Mesenteric fat pad (tissue), 1 donor: ENCODE data around the gene CCDC159. TPM values are rescaled to one million over a fixed set of nuclear protein-coding genes. Genes with fewer than 3 reads are reported as not detected.
"Not testable (repeated sequence)": the region's sequence is repeated elsewhere in the genome, so short reads cannot be mapped to it uniquely, and the experiment has no call there.

Experiments
- DNase-seq: peaks from one replicate; pipeline ENCODE4 v3.0.0-alpha.2; 2020; ENCODE audit warnings: low spot score
- long read RNA-seq: library from polyadenylated mRNA; unstranded; transcript quantifications from one replicate; pipeline ENCODE4 v2.0.0, GENCODE V29; 2020
- total RNA-seq: library from RNA; stranded (reverse); fragmentation: NEBNext Ultra II Directional; extraction: Animal tissue kit (Norgen Biotek cat#: 25700); gene quantifications from one replicate; pipeline ENCODE4 v1.2.1, GENCODE V29; 2021
- donor health status: DM: yes; HTN: yes; CAD: no.

Gene CCDC159, protein sequence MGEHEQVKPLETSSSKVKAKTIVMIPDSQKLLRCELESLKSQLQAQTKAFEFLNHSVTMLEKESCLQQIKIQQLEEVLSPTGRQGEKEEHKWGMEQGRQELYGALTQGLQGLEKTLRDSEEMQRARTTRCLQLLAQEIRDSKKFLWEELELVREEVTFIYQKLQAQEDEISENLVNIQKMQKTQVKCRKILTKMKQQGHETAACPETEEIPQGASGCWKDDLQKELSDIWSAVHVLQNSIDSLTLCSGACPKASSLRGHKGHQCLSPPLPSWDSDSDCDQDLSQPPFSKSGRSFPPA
- total RNA-seq = 16.4 TPM
- long read RNA-seq, partial matches to known transcripts = 2 of 14 reads
- long read RNA-seq, other reads (novel, unspliced or antisense) = 10 of 14 reads

DNA sequence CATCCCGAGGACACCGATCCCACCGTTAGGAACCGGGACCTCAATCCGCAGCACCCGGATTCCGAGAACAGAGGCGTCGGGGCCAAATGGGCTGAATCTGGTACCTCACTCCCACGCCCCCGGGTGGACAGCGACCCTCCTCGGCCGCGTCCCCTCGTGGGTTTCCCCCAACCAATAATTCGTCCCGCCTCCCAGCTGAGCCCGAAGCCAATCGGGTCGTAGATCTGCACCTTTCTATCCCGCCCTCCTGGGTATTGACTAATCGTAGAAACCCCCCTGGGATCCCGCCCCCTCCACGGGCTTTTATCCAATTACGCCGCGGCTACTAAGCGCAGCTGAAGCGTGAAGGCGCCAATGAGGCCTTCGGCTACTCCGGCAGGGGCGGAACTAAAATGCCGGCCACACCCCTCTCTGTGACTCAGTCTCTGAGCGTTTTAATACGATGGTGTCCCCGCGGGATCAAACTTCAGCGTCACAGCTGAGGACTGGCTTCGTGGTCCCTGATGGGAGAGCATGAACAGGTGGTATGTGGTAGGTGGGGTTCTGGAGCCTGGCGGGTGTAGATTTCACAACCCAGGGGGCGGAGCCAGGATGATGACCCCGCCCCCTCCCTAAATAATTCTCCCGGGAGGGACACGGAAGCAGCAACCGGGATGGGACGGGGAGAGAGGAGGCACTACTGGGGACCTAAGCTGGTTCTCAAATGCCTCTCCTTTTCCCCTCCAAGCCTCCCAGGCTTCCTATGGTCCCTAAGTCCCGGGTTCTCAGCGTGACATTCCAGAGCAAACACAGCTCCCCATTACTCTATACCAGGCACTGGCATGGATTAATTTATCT is at the start of gene CCDC159, which contains the start of gene TMEM205:
CCDC159 (plus strand) TSS at position 416 of the 837 bp plus-strand sequence; CDS start at position 504, 88 bp downstream.
TMEM205 (minus strand) TSS at position 165 of the 837 bp plus-strand sequence. CDS start 649 bp downstream, outside the sequence.
- peak; percentile 98 for DNase-seq

DNA sequence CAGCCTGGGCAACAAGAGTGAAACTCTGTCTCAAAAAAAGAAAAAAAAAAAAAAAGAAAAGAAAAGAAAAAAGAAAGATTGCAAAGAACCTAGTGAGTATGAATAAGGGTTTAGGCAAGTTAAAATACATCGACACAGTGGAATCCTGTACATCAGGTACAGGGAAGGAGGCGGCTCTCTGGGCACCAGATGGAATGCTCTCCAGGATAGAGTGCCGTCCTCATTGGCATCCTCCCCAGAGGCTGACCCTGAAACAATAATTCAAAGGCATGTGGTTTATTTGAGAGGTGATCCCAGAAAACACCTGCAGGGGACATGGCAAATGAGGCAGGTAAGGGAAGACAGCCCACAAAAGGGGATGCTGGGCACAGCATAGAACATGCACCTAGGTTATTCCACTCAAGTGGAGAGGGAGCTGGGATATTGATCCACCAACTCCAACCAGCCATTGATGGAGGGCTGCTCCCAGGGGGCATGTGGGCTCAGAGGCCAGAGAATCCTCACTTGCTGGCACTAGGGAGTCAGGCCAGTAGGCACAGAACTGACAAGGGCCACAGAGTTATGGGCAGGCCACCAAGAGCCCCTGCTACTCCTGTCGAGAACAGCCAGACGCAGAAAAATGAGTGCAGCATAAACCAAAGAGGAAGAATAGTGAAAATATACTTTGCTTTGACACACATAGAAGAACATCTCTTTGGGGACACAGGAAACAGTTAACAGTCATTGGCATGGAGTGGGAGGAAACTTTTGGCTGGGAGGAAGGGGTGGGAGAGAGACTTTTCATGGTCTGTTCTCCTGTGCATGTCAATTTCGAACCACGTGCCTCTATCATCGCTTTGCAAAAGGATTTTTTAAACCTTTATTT is 46.1 kb upstream of the CCDC159 start:
- DNase-seq = no peak

DNA sequence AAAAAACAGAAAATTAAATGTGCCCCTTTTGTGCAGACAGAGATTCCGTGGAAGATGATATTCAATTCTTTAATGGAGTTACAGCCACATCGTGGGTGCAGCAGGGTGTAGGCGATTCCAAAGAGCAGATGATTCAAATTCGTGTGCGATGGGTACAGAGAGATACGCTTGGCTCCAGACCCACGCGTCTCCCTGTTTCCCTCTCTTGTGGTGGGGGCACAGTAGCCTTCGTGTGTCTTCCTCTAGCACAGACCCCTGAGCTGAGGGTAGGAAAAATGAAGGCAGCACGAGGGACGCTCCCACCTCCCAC is 45.6 kb upstream of the CCDC159 start:
- DNase-seq = no peak

DNA sequence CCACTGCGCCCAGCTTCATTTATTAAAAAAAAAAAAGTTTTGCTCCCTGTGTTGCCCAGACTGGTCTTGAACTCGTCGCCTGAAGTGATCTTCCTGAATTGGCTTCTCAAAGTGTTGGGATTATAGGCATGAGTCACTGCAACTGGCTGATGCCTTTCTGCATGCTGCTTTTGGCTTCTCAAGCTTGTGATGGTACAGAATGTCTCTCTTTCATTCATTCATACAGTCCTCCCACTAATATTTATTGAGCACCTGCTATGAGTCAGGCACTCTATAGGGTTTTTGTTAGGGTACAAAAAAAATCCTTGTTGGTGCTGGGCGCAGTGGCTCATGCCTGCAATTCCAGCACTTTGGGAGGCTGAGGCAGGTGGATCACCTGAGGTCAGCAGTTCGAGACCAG is 41.4 kb upstream of the CCDC159 start:
- no peak for DNase-seq

DNA sequence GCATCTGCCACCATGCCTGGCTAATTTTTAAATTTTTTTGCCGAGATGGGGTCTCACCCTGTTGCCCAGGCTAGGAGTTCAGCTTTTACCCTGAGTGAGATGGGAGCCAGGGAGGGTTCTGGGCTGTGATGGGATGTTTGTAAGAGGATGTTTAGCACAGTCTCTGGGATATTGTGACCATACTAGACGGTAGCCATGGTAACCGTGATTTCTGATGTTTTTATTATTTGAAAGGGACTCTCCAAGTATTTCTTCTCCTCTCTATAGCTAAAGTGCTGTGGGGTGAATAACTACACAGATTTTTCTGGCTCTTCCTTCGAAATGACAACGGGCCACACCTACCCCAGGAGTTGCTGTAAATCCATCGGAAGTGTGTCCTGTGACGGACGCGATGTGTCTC is 40.0 kb upstream of the CCDC159 start:
- DNase-seq = no peak

DNA sequence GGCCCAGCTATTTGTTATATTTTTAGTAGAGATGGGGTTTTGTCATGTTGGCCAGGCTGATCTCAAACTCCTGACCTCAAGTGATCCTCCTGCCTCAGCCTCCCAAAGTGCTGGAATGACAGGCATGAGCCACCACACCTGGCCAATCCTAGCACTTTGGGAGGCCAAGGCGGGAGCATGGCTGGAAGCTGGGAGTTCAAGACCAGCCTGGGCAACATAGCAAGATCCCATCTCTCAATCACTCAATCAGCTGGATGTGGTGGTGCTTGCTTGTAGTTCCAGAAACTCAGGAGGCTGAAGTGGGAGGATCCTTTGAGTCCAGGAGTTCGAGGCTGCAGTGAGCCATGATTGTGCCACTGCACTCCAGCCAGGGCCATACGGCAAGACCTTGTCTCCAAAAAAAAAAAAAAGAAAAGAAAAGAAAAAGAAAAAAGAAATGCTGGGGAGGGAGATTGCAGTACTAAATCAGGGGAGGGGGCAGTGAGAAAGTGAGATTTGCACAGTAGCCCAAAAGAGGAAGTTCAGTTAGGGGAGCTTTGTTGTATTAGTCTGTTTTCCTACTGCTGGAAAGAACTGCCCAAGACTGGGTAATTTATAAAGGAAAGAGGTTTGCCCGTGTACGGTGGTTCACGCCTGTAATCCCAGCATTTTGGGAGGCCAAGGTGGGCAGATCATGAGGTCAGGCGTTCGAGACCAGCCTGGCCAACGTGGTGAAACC is 25.9 kb upstream of the CCDC159 start:
- not testable (repeated sequence) for DNase-seq

DNA sequence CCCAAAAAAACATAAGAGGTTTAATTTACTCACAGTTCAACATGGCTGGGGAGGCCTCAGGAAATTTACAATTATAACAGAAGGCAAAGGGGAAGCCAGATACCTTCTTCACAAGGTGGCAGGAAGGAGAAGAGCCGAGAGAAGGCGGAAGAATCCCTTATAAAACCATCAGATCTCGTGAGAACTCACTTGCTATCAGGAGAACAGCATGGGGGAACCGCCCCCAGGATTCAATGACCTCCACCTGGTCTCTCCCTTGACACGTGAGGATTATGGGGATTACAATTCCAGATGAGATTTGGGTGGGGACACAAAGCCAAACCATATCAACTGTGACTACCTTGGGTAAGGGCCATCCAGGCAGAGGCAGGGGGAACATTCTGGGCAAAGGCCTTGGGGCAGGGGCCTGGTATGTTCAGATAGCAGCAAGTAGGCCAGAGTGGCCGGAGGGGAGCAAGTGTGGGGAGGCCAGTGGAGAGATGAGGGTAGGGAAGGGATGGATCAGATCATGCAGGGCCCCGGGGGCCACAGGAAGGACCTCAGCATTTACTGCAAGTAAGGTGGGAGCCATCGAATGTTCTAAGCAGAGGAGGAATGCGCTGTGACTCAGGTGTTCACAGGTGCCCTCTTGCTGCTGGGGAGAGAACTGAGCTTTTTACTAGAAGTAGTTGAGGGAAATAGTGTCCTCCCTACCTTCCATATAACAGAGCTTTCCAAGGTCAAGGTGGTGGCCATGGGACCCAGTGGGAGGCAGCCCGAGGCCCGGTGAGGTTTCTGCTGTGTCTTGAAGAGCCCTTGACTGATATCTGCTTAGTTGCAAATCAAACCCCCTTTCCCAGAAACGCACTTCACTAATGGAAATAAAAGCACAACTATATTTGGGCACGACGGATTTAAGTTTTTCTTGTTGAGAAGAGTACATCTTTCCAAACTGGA is 24.9 kb upstream of the CCDC159 start:
- DNase-seq = no peak

DNA sequence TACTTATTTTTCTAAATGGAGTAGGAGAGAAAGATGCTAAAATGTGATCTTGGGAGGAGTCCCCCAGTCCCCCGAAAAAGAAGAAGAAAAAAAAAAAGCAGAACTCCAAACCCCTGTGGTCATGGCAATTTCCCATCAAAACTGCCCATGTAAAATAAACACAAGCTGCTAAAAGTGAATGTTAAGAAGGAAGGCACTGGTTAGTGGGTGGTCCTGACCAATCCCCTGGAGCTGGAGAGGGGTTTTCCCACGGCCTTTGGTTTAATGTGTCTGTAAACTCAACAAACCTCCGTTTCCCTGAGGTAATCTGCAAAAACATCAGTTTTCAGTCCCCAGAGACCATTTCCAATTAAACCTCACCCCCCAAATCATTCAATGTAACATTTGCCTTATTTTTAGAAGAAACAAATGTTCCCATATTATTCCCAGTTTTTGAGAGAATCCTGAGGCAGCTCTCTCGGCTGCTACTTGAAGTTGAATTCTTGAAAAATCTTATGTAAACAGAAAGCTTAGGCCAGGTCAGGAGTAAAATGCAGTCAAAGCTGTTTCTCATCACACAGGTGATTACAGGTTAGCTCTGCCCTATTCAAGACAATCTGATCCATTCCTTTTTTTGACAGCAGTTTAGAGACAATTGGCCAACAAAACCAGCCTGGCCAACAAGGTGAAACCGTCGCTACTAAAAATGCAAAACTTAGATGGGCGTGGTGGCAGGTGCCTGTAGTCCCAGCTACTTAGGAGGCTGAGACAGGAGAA is 23.9 kb upstream of the CCDC159 start:
- no peak for DNase-seq

DNA sequence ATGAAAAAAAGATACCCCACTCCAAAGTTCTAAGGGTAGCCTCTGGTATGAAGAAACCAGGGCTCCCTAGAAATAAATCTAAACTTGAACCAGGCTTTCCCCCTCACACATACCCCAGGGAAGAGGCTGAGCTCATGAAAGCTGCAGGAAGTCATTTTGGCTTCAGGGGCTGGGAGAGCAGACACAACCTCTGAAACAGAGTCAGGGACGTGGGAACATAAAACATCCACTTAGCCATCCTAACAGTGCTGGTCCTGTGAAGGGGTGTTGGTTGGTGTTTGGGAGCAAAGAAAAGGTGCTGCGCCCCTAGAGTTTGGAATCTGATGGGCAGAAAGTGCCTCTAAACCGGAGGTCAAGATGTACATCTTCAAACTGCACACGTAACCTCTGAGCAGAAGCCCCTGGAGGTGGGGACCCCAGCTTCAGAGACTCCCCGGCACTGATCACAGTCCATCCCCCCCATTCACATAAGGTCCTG is 22.7 kb upstream of the CCDC159 start:
- no peak for DNase-seq

DNA sequence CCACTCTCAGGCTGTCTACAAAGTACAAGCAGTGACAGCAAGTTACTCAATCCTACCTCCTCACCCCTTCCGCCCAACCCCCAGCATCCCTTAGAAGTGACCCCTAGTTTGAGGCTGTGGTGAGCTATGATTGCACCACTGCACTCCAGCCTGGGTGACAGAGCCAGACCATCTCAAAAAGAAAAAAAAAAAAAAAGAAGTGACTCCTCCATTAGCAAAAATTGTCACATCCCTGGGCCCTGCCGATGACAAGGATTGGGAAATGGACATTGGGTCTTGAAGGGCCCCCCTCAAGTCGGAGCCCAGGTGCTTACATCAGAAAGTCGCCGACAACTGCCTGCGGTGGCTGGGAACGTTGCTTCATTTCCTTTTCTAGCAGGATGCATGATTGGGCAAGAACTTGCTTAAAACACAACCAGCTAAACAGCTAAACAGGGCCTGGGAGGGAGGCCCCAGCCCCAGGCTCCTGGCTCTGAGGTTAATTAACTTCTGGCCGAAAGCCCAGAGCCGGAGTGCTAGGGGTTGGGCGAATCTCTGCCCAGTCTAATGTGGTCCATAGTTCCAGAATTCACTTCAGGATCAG is 22.1 kb upstream of the CCDC159 start:
- DNase-seq = no peak

DNA sequence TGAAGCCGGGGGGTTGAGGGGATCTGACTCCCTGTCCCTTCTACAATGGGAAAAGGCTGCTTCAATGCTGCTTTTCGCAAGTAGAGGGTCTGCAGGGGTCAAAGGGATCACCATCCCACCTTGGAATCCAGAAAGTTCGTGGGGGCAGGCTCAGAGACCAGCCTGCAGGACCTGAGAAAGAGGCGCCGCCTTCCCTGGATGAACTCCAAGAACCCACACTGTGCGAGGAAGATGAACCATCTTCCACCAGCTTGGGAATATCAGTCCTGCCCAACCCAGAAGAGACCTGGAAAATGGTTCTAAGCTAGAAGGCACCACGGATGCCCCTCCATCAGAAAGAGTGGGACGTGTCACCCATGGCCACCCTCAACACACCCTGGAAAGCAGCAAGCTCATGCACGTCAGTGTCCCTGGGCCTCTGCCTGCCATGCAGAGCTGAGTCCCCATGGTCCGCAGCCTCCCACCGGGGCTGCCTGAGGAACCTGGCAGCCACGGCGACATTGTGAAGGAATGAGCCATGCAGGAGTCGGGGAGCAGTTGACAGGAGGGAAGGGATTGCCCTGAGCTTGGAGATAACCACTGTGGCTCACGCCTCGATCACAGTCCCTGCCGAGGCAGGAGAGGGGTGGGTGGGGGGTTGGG is 21.4 kb upstream of the CCDC159 start:
- no peak for DNase-seq

DNA sequence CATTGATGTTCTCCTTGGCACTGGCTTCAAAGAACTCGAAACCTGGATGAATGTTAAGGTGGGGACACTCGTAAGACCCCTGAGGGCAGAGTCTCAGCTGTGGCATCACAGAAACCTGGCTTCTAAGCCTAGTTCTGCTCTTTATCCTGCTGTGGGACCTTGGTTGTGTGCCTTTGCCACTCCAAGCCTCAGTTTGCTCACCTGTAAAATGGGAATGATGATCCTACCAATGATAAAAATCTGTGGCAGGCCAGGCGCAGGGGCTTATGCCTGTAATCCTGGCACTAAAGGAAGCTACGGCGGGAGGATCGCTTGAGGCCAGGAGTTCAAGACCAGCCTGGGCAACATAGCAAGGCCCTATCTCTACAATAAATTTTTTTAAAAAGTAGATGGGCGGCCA is 20.8 kb upstream of the CCDC159 start:
- DNase-seq = no peak

DNA sequence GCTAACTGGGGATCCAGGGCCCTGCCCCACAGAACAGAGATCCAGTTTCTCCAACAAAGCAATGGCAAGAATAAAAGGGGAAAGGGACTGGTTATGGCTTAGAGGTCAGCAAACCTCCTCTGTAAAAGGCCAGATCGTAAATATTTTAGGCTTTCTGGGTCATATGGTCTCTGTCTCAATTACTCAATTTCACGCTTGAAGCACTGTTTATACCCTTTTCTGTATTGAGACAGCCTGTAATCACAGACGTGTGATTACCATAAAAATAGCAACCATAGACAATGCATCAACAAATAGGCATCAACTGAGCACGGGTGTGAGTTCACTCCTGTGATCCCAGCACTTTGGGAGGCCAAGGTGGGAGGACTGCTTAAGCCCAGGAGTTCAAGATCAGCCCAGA is 16.2 kb upstream of the CCDC159 start:
- no peak for DNase-seq

DNA sequence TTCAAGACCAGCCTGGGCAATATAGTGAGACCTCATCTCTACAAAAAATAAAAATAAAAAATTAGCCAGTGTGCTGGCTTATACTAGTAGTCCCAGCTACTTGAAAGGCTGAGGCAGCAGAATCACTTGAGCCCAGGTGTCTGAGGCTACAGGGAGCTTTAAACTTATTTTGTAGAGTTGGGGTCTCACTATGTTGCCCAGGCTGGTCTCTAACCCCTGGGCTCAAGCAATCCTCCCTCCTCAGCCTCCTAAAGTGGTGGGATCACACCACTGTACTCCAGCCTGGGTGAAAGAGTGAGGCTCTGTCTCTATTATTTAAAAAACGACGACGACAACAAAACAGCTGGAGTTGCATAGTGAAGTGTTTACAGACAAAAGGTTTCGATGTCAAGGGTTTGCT is 14.8 kb upstream of the CCDC159 start:
- no peak for DNase-seq

DNA sequence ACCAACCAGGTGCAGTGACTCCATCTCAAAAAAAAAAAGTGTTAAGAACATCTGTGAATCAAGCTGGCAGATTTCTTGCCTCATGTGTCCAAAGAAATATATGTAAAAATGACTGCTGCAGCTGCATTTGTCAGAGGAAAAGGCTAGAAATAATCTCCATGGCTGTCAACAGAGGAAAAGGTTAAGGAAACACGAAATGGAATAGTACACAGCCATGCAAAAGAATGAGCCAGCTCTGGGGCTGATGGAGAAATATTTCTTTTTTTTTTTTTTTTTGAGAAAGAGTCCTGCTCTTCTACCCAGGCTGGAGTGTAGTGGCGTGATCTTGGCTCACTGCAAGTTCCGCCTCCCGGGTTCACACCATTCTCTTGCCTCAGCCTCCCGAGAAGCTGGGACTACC is 13.5 kb upstream of the CCDC159 start:
- no peak for DNase-seq

DNA sequence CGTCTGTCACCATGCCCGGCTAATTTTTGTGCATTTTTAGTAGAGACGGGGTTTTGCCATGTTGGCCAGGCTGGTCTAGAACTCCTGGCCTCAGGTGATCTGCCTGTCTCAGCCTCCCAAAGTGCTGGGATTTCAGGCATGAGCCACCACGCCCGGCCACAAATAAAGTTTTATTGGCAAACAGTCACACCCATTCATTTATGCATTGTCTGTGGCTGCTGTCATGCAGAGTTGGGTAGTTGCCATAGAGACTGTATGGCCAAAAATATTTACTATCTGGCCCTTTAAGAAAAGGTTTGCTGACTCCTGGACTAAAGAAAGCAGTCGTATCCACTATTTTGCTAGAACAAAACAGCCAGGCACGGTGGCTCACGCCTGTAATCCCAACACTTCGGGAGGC is 12.5 kb upstream of the CCDC159 start:
- DNase-seq = not testable (repeated sequence)

DNA sequence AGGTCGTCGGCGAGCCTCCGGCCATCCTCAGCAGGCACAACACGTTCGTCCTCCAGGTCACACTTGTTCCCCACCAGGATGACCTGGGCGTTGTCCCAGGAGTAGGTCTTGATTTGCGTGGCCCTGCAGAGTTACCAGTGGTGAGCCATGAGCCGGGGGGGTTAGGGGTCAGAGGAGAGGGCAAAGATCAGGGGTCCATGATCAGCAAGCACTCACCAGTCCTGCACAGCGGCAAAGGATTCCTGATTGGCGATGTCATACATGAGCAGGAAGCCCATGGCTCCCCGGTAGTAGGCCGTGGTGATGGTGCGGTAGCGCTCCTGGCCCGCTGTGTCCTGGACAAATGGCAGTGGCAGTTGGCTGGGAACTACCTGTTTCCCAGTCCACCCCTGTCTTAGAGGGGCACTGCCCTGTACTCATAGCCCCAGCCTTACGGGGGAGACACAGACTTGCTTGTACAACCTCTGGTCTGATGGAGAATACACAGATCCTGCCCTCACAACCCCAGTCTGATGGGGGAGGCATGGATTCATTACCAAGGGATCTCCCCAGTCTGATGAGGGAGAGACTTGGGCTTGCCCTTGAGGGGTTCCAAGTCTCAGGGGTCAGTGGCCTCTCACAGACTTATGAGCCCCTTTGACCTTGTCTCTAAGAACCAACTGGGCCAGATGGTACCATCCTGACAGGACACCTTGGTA is 10.7 kb upstream of the CCDC159 start:
- no peak for DNase-seq
